Measurements from ENCODE around the gene EMCN.

The EMCN gene

GRCh38 chr4:100511896-100512295 is 5.9 kb downstream of the EMCN start:
- TF ChIP-seq, protein P1, sequence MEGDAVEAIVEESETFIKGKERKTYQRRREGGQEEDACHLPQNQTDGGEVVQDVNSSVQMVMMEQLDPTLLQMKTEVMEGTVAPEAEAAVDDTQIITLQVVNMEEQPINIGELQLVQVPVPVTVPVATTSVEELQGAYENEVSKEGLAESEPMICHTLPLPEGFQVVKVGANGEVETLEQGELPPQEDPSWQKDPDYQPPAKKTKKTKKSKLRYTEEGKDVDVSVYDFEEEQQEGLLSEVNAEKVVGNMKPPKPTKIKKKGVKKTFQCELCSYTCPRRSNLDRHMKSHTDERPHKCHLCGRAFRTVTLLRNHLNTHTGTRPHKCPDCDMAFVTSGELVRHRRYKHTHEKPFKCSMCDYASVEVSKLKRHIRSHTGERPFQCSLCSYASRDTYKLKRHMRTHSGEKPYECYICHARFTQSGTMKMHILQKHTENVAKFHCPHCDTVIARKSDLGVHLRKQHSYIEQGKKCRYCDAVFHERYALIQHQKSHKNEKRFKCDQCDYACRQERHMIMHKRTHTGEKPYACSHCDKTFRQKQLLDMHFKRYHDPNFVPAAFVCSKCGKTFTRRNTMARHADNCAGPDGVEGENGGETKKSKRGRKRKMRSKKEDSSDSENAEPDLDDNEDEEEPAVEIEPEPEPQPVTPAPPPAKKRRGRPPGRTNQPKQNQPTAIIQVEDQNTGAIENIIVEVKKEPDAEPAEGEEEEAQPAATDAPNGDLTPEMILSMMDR (conservative IDR thresholded peaks at IDR 0.05; ENCODE audit: low read depth, low read length), result no peak
- no peak for DNase-seq (ENCODE audit: low read depth)
- no peak overlapping the region for H3K4me3 ChIP-seq (ENCODE audit: low read depth, low read length)

- DNase-seq (ENCODE audit: low read depth), result no peak
- no peak overlapping the region for H3K4me3 ChIP-seq (ENCODE audit: low read depth, low read length)
- TF ChIP-seq, protein P1 (conservative IDR thresholded peaks at IDR 0.05; ENCODE audit: low read depth, low read length), result no peak
Observed at GRCh38 chr4:100510551-100510950, 7.3 kb downstream of the EMCN start.

DNA sequence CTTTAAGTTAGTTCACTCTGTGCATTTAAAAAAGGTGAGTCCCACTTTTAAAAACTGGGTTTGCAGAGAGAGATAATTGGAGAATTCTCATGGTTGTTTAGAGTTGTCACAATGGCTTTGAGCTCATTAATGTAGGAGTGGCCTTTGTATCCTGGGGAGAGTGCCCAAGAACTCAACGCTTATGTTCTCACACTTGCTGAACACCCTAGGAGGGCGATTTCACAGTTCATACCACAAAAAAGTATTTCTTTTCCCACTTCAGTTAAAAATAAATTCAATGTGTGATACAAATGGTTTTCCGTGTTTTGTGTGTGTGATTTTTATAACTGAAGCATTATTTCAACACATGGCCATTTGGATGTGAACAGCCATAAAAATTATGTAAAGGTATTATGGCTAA is 8.4 kb downstream of the EMCN start:
- no peak overlapping the region for H3K4me3 ChIP-seq (ENCODE audit: low read depth, low read length)
- DNase-seq (ENCODE audit: low read depth), result no peak
- TF ChIP-seq, protein P1 (conservative IDR thresholded peaks at IDR 0.05; ENCODE audit: low read depth, low read length), result no peak

GRCh38 chr4:100508691-100509090 is 9.1 kb downstream of the EMCN start:
- no peak for DNase-seq (ENCODE audit: low read depth)
- no peak overlapping the region for H3K4me3 ChIP-seq (ENCODE audit: low read depth, low read length)
- TF ChIP-seq, protein P1 (conservative IDR thresholded peaks at IDR 0.05; ENCODE audit: low read depth, low read length), result no peak

DNA sequence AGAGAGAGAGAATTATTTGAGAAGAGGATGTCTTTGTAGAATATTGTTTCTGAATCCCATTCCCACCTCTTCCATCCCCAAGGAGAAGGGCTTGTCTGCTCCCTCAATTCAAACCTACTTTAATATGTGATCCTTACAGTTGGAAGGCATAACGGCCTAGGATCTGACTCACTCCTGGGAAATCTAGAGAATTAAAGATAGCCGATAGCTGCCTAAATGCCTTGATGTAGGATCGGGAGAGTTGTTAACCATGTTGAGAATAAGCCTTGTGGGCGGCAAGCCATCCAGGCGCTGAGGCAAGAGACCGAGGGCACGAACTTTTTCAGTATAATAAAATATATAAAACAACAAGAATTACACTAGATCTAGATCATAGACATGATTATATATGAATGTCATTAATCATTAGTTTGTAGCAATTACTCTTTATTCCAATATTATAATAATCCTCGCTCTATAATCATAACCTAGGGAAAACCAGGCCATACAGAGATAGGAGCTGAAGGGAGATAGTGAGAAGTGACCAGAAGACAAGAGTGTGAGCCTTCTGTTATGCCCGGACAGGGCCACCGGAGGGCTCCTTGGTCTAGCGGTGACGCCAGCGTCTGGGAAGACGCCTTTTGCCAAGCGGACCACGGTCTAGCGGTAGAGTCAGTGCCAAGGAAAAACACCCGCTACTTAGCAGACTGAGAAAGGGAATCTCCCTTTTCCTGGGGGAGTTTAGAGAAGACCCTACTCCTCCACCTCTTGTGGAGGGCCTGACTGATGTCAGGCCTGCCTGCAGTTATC is 13.5 kb downstream of the EMCN start:
- H3K4me3 ChIP-seq (ENCODE audit: low read depth, low read length), result no peak overlapping the region
- peak; percentile 10 for DNase-seq (ENCODE audit: low read depth)
- TF ChIP-seq, protein P1 (conservative IDR thresholded peaks at IDR 0.05; ENCODE audit: low read depth, low read length), result no peak

GRCh38 chr4:100497791-100498190 is 20.0 kb downstream of the EMCN start:
- DNase-seq (ENCODE audit: low read depth), result peak; percentile 23
- TF ChIP-seq, protein P1 (conservative IDR thresholded peaks at IDR 0.05; ENCODE audit: low read depth, low read length), result no peak
- H3K4me3 ChIP-seq (ENCODE audit: low read depth, low read length), result no peak overlapping the region

DNA sequence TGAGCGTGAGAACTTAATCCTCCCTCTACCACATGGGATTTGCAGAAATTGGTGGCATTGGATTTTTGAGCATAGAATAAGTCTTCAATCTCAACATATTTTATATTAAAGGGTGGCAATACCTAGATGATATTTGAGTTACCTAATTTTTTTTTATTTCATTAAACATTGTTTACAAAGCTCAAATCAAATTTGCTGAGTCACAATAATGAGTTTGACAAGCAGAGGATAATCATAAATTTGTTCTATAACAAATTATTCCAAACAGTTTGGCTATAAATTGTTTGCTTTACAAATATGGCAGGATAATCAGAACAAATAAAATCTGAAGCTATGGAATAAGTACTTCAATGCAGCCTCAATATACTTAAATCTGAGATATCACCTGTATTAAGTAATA is 22.7 kb downstream of the EMCN start:
- TF ChIP-seq, protein P1 (conservative IDR thresholded peaks at IDR 0.05; ENCODE audit: low read depth, low read length), result no peak
- H3K4me3 ChIP-seq (ENCODE audit: low read depth, low read length), result no peak overlapping the region
- DNase-seq (ENCODE audit: low read depth), result no peak
